ENCODE data around the gene ETV6.

- TF ChIP-seq CTCF (IDR thresholded peaks at IDR 0.05) (no peak), POLR2A (IDR thresholded peaks at IDR 0.05) (no peak)
These were observed 149.5 kb downstream of the ETV6 start for GRCh38 chr12:11798856-11799501.

Data from right lobe of liver (tissue), 4 donors.